KOPT-K1 (cell line): ENCODE measurements around the gene SH3TC1.

Experiments used
- H3K27ac ChIP-seq: fragments of 200-600 bp; sonication (generic); 2 replicates; pipeline ENCODE4 v1.5.1; 2016; ENCODE audit warnings: antibody characterized with exemption, mild to moderate bottlenecking, low read depth, low read length; ENCODE audit not compliant: poor library complexity, severe bottlenecking
- H3K36me3 ChIP-seq: fragments of 200-600 bp; sonication (generic); 2 replicates; pipeline ENCODE4 v1.5.1; 2017; ENCODE audit warnings: antibody characterized with exemption, mild to moderate bottlenecking, low read length, moderate library complexity; ENCODE audit not compliant: insufficient read depth
- H3K9me3 ChIP-seq: fragments of 200-600 bp; sonication (generic); 2 replicates; pipeline ENCODE4 v1.5.1; 2017; ENCODE audit warnings: antibody characterized with exemption, low read length, mild to moderate bottlenecking; ENCODE audit not compliant: insufficient read depth, poor library complexity, severe bottlenecking

SH3TC1 gene

GRCh38 chr4:8230033-8230432 is 30.9 kb downstream of the SH3TC1 start:
- Histone ChIP-seq H3K27ac (peak overlapping the region; percentile 85), H3K9me3 (no peaks in the 10 kb centered on the region), H3K36me3 (peaks cover 25% of the 10 kb centered on the region)

GRCh38 chr4:8230891-8231290 is 31.8 kb downstream of the SH3TC1 start:
- Histone ChIP-seq H3K36me3 (peaks cover 33% of the 10 kb centered on the region), H3K27ac (no peak overlapping the region), H3K9me3 (no peaks in the 10 kb centered on the region)

DNA sequence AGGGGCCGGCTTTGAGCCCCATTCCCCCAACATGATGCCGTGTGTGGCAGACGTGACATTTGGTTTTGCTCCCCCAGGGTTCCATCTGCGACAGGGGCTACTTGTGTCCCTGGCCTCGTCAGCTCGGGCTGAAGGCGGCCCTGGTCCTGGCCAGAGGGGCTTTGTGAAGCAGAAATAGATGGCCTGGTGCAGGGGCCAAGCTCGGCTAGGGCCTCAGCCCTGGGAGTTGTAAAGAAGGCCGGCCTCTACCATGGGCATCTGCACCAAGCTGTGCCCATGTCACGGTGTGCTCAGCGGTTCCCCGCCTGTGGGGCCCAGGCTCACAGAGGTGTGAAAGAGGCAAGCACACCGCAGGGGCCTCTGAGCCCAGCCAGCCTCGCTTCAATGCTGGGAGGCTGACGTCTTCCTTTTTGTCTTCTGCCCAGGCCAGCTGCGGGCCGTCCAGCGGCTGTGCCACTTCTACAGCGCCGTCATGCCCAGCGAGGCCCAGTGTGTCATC is 32.5 kb downstream of the SH3TC1 start:
- peaks cover 33% of the 10 kb centered on the region for H3K36me3 ChIP-seq
- no peak overlapping the region for H3K27ac ChIP-seq
- H3K9me3 ChIP-seq: no peaks in the 10 kb centered on the region

- peaks cover 38% of the 10 kb centered on the region for H3K36me3 ChIP-seq
- H3K9me3 ChIP-seq: no peaks in the 10 kb centered on the region
- no peak overlapping the region for H3K27ac ChIP-seq
Observed at GRCh38 chr4:8232748-8233147, 33.7 kb downstream of the SH3TC1 start.

- H3K9me3 ChIP-seq: no peaks in the 10 kb centered on the region
- no peak overlapping the region for H3K27ac ChIP-seq
- H3K36me3 ChIP-seq: peaks cover 35% of the 10 kb centered on the region
Observed at GRCh38 chr4:8233672-8234484, 34.8 kb downstream of the SH3TC1 start.

- Histone ChIP-seq H3K36me3 (peaks cover 40% of the 10 kb centered on the region), H3K27ac (peak overlapping the region; percentile 53), H3K9me3 (no peaks in the 10 kb centered on the region)
Observed at GRCh38 chr4:8234715-8235114, 35.6 kb downstream of the SH3TC1 start.

- Histone ChIP-seq H3K27ac (peak overlapping the region; percentile 53), H3K36me3 (peaks cover 40% of the 10 kb centered on the region), H3K9me3 (no peaks in the 10 kb centered on the region)
Observed at GRCh38 chr4:8235224-8235623, 36.1 kb downstream of the SH3TC1 start.

GRCh38 chr4:8235686-8236085 is 36.6 kb downstream of the SH3TC1 start:
- no peaks in the 10 kb centered on the region for H3K9me3 ChIP-seq
- H3K36me3 ChIP-seq: peaks cover 40% of the 10 kb centered on the region
- peak overlapping the region; percentile 53 for H3K27ac ChIP-seq

DNA sequence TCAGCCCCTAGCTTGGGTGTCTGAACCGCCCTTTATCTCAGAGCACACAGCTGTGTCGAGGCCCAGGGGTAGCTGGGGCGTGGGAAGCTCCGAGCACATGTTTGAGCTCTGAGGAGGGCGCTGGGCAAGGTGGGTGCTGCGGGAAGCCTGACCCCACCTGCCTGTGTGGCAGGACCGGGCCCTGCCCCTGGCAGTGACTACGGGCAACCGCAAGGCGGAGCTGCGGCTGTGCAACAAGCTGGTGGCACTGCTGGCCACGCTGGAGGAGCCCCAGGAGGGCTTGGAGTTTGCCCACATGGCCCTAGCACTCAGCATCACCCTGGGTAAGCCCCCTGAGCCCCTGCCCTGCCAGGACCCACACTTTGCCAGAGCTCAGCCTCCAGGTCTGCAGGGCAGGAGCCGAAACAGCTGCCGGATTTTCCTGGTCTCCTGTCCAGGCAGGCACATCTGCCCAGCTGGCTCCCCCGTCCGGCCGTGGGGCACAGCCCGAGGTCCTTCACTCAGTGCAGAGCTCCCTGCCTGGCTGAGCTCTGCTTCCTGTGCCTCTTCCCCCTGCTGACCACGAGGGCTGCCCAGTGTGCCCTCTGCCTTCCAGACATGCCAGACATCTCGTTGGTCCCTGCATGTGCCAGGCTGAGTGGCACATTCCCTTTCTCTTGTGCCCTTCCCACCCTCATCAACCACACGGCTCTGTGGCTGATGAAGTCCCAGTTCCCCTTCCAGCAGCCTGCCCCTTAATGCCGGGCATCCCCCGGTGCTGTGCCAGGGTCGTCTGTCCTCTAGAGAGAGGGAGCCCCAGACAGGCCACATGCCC is 37.2 kb downstream of the SH3TC1 start:
- Histone ChIP-seq H3K36me3 (peaks cover 40% of the 10 kb centered on the region), H3K27ac (peak overlapping the region; percentile 53), H3K9me3 (no peaks in the 10 kb centered on the region)

GRCh38 chr4:8236920-8237195 is 37.8 kb downstream of the SH3TC1 start:
- peak overlapping the region; percentile 53 for H3K27ac ChIP-seq
- H3K9me3 ChIP-seq: no peaks in the 10 kb centered on the region
- H3K36me3 ChIP-seq: peaks cover 44% of the 10 kb centered on the region

DNA sequence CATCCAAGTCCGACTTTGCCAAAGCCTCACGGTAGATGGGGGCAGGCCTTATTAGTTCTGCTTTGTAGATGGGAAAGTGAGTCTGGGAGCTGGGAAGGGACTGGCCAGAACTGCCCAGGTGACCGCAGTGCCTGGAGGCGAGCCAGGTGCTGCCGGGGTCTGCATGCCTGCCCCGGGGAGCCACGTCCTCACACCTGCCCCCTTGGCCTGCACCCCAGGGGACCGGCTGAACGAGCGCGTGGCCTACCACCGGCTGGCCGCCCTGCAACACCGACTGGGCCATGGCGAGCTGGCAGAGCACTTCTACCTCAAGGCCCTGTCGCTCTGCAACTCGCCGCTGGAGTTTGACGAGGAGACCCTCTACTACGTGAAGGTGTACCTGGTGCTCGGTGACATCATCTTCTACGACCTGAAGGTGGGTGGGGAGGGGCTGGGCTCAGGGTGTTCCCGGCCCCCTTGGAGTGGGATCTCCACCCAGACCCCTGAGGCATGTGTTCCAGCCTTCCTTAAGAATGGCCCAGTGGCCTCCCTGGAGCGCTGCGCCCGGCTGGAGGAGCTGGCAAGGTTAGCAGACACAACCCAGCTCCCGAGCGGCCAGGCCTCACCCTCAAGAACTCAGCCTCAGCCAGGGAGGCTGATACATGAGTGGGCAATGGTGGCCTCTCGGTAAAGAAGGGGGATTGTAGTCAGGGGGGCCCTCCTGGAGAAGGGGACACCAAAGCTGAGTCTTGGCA is 38.3 kb downstream of the SH3TC1 start:
- peaks cover 44% of the 10 kb centered on the region for H3K36me3 ChIP-seq
- H3K27ac ChIP-seq: peak overlapping the region; percentile 53
- H3K9me3 ChIP-seq: no peaks in the 10 kb centered on the region

GRCh38 chr4:8238036-8238511 is 39.0 kb downstream of the SH3TC1 start:
- Histone ChIP-seq H3K27ac (no peak overlapping the region), H3K9me3 (no peaks in the 10 kb centered on the region), H3K36me3 (peaks cover 43% of the 10 kb centered on the region)

DNA sequence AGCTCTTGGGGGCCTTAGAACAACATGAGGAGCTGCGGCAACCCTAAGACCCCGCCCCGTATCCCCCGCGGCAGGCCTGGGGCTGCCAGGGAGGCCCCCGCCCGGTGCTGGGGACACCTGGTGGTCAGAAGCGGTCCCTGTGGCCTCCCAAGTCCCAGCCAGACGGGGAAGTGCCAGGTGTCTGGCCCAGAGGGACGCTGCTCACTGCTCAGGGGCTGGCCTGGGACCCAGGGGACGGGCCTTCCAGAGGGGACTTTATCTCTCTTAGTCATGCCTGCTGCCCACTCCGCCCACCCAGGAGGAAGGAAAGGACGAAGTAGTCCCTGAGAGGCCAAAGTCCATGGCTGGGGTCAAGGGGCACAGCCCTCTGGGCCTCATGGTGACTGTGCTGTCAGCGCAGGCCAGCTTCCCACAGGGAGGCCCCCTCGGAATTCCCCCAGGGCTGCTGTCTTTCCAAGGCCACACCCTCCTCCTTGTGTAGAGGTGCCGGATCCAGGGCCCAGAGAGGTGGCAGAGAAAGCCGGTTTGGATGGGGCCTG is 39.5 kb downstream of the SH3TC1 start:
- Histone ChIP-seq H3K27ac (no peak overlapping the region), H3K9me3 (no peaks in the 10 kb centered on the region), H3K36me3 (peaks cover 38% of the 10 kb centered on the region)

DNA sequence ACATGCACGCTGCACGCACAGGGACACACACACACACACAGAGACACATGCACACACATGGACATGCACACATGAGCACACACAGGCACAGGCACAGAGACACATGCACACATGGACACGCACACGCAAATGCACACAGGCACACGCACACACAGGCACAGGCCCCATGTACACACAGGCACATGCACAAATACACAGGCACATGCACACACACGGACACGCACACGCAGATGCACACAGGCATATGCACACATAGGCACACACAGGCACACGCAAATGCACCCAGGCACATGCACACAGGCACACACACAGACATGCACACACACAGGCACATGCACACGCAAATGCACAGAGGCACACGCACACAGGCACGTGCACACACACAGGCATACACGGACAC is 40.1 kb downstream of the SH3TC1 start:
- Histone ChIP-seq H3K27ac (no peak overlapping the region), H3K9me3 (no peaks in the 10 kb centered on the region), H3K36me3 (peaks cover 32% of the 10 kb centered on the region)

- Histone ChIP-seq H3K36me3 (peaks cover 28% of the 10 kb centered on the region), H3K27ac (no peak overlapping the region), H3K9me3 (no peaks in the 10 kb centered on the region)
Observed at GRCh38 chr4:8239661-8240060, 40.6 kb downstream of the SH3TC1 start.
